Upper lobe of left lung (tissue), 6 donors: ENCODE measurements around the gene STOX2. TPM values are rescaled to one million over a fixed set of nuclear protein-coding genes. Genes with fewer than 3 reads are reported as not detected.

Experiments
- ATAC-seq, 2 donors: fragments of 200-7000 bp; cut with Tn5 transposase; one replicate each; pipeline ENCODE4 v1.9.1; 2022; ENCODE audit warnings: mild to moderate bottlenecking in 2 of 2, moderate library complexity in 2 of 2; ENCODE audit not compliant: low FRiP score in 2 of 2
- DNase-seq, 2 donors: peaks; one replicate each; pipeline ENCODE4 v3.0.0-alpha.2; 2019 to 2020
- H3K27ac ChIP-seq, 4 donors: fragments of 200-600 bp; sonication (generic); one replicate each; pipeline ENCODE4 v1.5.1; 2016 to 2019
- H3K27me3 ChIP-seq, 4 donors: fragments of 200-600 bp; sonication (generic); one replicate each; pipeline ENCODE4 v1.5.1; 2017 to 2019
- H3K36me3 ChIP-seq, 4 donors: fragments of 200-600 bp; sonication (generic); one replicate each; pipeline ENCODE4 v1.5.1; 2016 to 2019
- H3K4me1 ChIP-seq, 4 donors: fragments of 200-600 bp; sonication (generic); one replicate each; pipeline ENCODE4 v1.5.1; 2018 to 2019
- H3K4me3 ChIP-seq, 4 donors: fragments of 200-600 bp; sonication (generic); one replicate each; pipeline ENCODE4 v1.5.1; 2017 to 2019; ENCODE audit warnings: mild to moderate bottlenecking in 2 of 4, moderate library complexity in 1 of 4
- H3K9me3 ChIP-seq, 4 donors: fragments of 200-600 bp; sonication (generic); one replicate each; pipeline ENCODE4 v1.5.1; 2018 to 2019
- CTCF ChIP-seq, 6 experiments: fragments of 450-650 bp in 4 of 6; fragments of 200-600 bp in 2 of 6; sonication (generic) in 2 of 6; IDR thresholded peaks; one replicate each; pipeline ENCODE4 v1.5.1; 2016 to 2019; ENCODE audit warnings: antibody characterized with exemption in 6 of 6
- EP300 ChIP-seq, 4 donors: sonication (generic); formaldehyde crosslinking; IDR thresholded peaks; one replicate each; pipeline ENCODE4 v1.5.1; 2017; ENCODE audit warnings: antibody characterized with exemption in 4 of 4, control low read depth in 2 of 4
- POLR2A ChIP-seq, 4 donors: fragments of 450-650 bp; IDR thresholded peaks; one replicate each; pipeline ENCODE4 v1.5.1; 2016 to 2017; ENCODE audit warnings: antibody characterized with exemption in 4 of 4, mild to moderate bottlenecking in 2 of 4
- POLR2AphosphoS5 ChIP-seq, 2 donors: sonication (generic); formaldehyde crosslinking; IDR thresholded peaks; one replicate each; pipeline ENCODE4 v1.5.1; 2017; ENCODE audit warnings: antibody characterized with exemption in 2 of 2
- WGBS, 2 donors: methylation state at CpG; one replicate each; pipeline ENCODE4 v1.1.5; 2017 to 2018; 5-methylcytosine and 5-hydroxymethylcytosine counted together
- total RNA-seq, 6 donors: library from RNA; depleted of rRNA in 4 of 6; stranded (reverse); fragments of >200 nt in 4 of 6; gene quantifications; one replicate each; pipeline versions ENCODE4 v1.1.0 to v1.2.1, GENCODE V29; 2016 to 2021
- donor health status: DM: no; HTN: no; CAD: no; lungs with moderate emphysema.
- donor health status: DM: no; HTN: yes; CAD: no; lungs with severe emphysema.

STOX2 gene
- total RNA-seq, 6 donors from 2014 or later = 10.1 to 49.2 (median 24.1) TPM

- Histone ChIP-seq H3K36me3 (peaks cover 0 to 4% (median 0%) of the 10 kb centered on the region in 4 donors), H3K4me3 (no peak overlapping the region), H3K27me3 (no peaks in the 10 kb centered on the region), H3K9me3 (no peaks in the 10 kb centered on the region), H3K4me1 (no peaks in the 10 kb centered on the region), H3K27ac (no peak overlapping the region)
- 89 to 93% methylated on average over 26 of the region's 26 CpGs for WGBS, 2 donors
- no peak for DNase-seq
- no peak for ATAC-seq
- TF ChIP-seq EP300 (IDR thresholded peaks at IDR 0.05) (no peak), POLR2A (IDR thresholded peaks at IDR 0.05) (no peak), POLR2AphosphoS5 (IDR thresholded peaks at IDR 0.05) (no peak), CTCF (IDR thresholded peaks at IDR 0.05) (no peak)
Measured at GRCh38 chr4:184000457-184001396, 95.6 kb downstream of the STOX2 start.

- ATAC-seq = no peak
- TF ChIP-seq EP300 (IDR thresholded peaks at IDR 0.05) (no peak), POLR2AphosphoS5 (IDR thresholded peaks at IDR 0.05) (no peak), POLR2A (IDR thresholded peaks at IDR 0.05) (no peak), CTCF (IDR thresholded peaks at IDR 0.05) (no peak)
- Histone ChIP-seq H3K36me3 (peaks cover 0 to 4% (median 0%) of the 10 kb centered on the region in 4 donors), H3K9me3 (no peaks in the 10 kb centered on the region), H3K4me3 (no peak overlapping the region), H3K27ac (no peak overlapping the region), H3K4me1 (no peaks in the 10 kb centered on the region), H3K27me3 (no peaks in the 10 kb centered on the region)
- no peak for DNase-seq
- WGBS, 2 donors = 95 to 96% methylated on average over 4 of the region's 4 CpGs
Measured at GRCh38 chr4:184003433-184003832, 98.3 kb downstream of the STOX2 start.

GRCh38 chr4:184007891-184008290 lies 102.8 kb downstream of the STOX2 start:
- WGBS, 2 donors = 87 to 88% methylated on average over 3 of the region's 3 CpGs

GRCh38 chr4:184010696-184011095 lies 105.6 kb downstream of the STOX2 start:
- WGBS, 2 donors = 89 to 100% methylated on average over 14 of the region's 14 CpGs
- H3K36me3 ChIP-seq = peaks cover 0 to 19% (median 2%) of the 10 kb centered on the region in 4 donors
- H3K9me3 ChIP-seq = no peaks in the 10 kb centered on the region
- no peaks in the 10 kb centered on the region for H3K27me3 ChIP-seq
- ATAC-seq (no peak), DNase-seq (peak in 1 of 2 donors; percentile 64)
- H3K4me1 ChIP-seq = no peaks in the 10 kb centered on the region
- no peak for TF ChIP-seq CTCF (IDR thresholded peaks at IDR 0.05)
- no peak for TF ChIP-seq EP300 (IDR thresholded peaks at IDR 0.05)
- TF ChIP-seq POLR2A (IDR thresholded peaks at IDR 0.05) = no peak
- no peak for TF ChIP-seq POLR2AphosphoS5 (IDR thresholded peaks at IDR 0.05)
- H3K27ac ChIP-seq = no peak overlapping the region
- no peak overlapping the region for H3K4me3 ChIP-seq

More at GRCh38 chr4:184007891-184008290, 102.8 kb downstream of the STOX2 start:
- no peaks in the 10 kb centered on the region for H3K4me1 ChIP-seq
- DNase-seq (no peak), ATAC-seq (no peak)
- no peak overlapping the region for H3K27ac ChIP-seq
- H3K36me3 ChIP-seq = peaks cover 0 to 19% (median 2%) of the 10 kb centered on the region in 4 donors
- TF ChIP-seq CTCF (IDR thresholded peaks at IDR 0.05) = no peak
- TF ChIP-seq POLR2AphosphoS5 (IDR thresholded peaks at IDR 0.05) = no peak
- TF ChIP-seq POLR2A (IDR thresholded peaks at IDR 0.05) = no peak
- no peak for TF ChIP-seq EP300 (IDR thresholded peaks at IDR 0.05)
- H3K27me3 ChIP-seq = no peaks in the 10 kb centered on the region
- no peak overlapping the region for H3K4me3 ChIP-seq
- H3K9me3 ChIP-seq = no peaks in the 10 kb centered on the region
